Gastrocnemius medialis (tissue), 4 donors: Measurements from ENCODE around the gene RBM48. TPM values are rescaled to one million over a fixed set of nuclear protein-coding genes. Genes with fewer than 3 reads are reported as not detected.
"Not testable (repeated sequence)": the region's sequence is repeated elsewhere in the genome, so short reads cannot be mapped to it uniquely, and the experiment has no call there.

Source experiments
- ATAC-seq, 2 donors: fragments of 150-250 bp; one replicate each; pipeline ENCODE4 v1.9.1; 2016
- DNase-seq, 2 donors: peaks; one replicate each; pipeline ENCODE4 v3.0.0-alpha.2; 2019
- H3K27ac ChIP-seq, 4 donors: fragments of 200-600 bp; sonication (generic); 1 replicate in 1 of 4; 2 replicates in 3 of 4; pipeline ENCODE4 v1.5.1; 2016 to 2018; ENCODE audit warnings: mild to moderate bottlenecking in 2 of 4, moderate library complexity in 1 of 4
- H3K27me3 ChIP-seq, 3 donors: fragments of 200-600 bp; sonication (generic) in 2 of 3; 1 replicate in 1 of 3; 2 replicates in 2 of 3; pipeline versions ENCODE4 v1.5.1 to v1.6.0; 2016 to 2019; ENCODE audit warnings: mild to moderate bottlenecking in 1 of 3, moderate library complexity in 1 of 3
- H3K36me3 ChIP-seq, 2 donors: fragments of 200-600 bp; sonication (generic) in 1 of 2; one replicate each; pipeline ENCODE4 v1.5.1; 2017 to 2018
- H3K4me1 ChIP-seq, 2 donors: fragments of 200-600 bp; sonication (generic) in 1 of 2; one replicate each; pipeline ENCODE4 v1.5.1; 2016 to 2017; ENCODE audit warnings: mild to moderate bottlenecking in 2 of 2
- H3K4me3 ChIP-seq, 4 donors: fragments of 200-600 bp; sonication (generic) in 3 of 4; 1 replicate in 1 of 4; 2 replicates in 3 of 4; pipeline ENCODE4 v1.5.1; 2016 to 2019; ENCODE audit warnings: mild to moderate bottlenecking in 2 of 4
- H3K9me3 ChIP-seq, 3 donors: fragments of 200-600 bp; sonication (generic) in 2 of 3; 1 replicate in 1 of 3; 2 replicates in 2 of 3; pipeline ENCODE4 v1.5.1; 2016 to 2019
- POLR2A ChIP-seq, 2 donors: fragments of 450-650 bp; IDR thresholded peaks; one replicate each; pipeline ENCODE4 v1.6.1; 2017; ENCODE audit warnings: antibody characterized with exemption in 2 of 2, mild to moderate bottlenecking in 2 of 2, moderate library complexity in 2 of 2
- in situ Hi-C, 4 donors: fragments of 200-750 bp; cut with MboI; loops; one replicate each; pipeline versions ENCODE4 v1.15.0 to v1.8.0; 2017; ENCODE audit warnings: low sequenced_read_pairs in 4 of 4
- intact Hi-C: fragments of 100-400 bp; cut with DNase I; formaldehyde crosslinking; loops from one replicate; pipeline ENCODE4 v1.15.1; 2023; ENCODE audit warnings: low total_unique reads
- total RNA-seq, 4 donors: library from RNA; depleted of rRNA; stranded (reverse); fragments of >200 nt; gene quantifications; one replicate each; pipeline versions ENCODE4 v1.1.0 to v1.2.3, GENCODE V29; 2016
- TF ChIP-seq, protein P1 (sequence below), 5 experiments: fragments of 450-650 bp in 3 of 5; fragments of 200-600 bp in 2 of 5; sonication (generic) in 2 of 5; IDR thresholded peaks in 4 of 5; conservative IDR thresholded peaks in 1 of 5; 1 replicate in 4 of 5; 2 replicates in 1 of 5; pipeline ENCODE4 v1.5.1; 2016 to 2019; ENCODE audit warnings: antibody characterized with exemption in 5 of 5, mild to moderate bottlenecking in 3 of 5, moderate library complexity in 3 of 5

RBM48 gene
- 10 to 100 TPM in 1 of 4 donors, 1 to 10 TPM in 3; 8.0 to 11.2 (median 8.8) TPM for total RNA-seq

DNA sequence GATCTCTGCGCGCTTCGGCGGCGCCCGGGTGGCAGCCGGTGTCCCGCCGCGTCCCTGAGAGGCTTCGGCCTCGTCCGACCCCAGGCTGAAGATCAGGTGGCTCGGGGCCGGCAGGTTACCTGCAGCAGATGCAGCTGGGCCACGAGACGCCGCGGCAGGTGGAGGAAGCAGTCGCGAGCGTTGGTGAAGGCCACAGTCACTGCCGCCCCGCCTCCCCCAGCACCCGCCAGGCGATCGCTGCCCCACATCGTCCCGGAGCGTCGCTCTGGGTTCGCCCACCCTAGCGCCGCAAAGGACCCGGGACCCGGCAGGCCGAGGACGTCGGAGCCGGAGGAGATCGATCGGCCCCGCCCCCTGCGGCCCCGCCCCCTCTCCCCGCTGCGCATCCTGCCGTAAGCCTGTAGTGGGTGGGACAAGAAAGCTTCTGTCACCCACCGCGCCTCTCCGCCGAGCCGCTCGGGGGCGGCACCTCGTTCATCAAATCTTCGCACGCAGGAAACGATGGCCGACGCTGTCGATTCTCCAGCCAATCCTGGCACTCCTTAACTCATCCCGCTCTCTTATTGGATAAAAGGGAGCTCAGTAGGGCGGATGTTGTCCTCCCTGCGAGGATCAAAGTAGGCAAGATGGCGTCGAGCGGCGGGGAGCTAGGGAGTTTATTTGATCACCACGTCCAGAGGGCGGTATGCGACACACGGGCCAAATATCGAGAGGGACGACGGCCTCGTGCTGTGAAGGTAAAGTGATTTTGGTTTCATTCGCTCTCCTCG, at the start of gene RBM48, which contains the start of gene PEX1:
Gene RBM48, plus strand, starts transcription at position 608 of the 770 bp plus-strand sequence. Its CDS starts 19 bp downstream, at position 627.
Gene PEX1, minus strand, starts transcription at position 333 of the 770 bp plus-strand sequence. Its CDS starts 85 bp downstream, at position 248.
- in situ Hi-C loops, result loop anchor here in 1 of 4 donors (25.0 kb wide), 1 partner anchor 291 kb away; the partner anchor contains the start of genes ANKIB1 and KRIT1

DNA sequence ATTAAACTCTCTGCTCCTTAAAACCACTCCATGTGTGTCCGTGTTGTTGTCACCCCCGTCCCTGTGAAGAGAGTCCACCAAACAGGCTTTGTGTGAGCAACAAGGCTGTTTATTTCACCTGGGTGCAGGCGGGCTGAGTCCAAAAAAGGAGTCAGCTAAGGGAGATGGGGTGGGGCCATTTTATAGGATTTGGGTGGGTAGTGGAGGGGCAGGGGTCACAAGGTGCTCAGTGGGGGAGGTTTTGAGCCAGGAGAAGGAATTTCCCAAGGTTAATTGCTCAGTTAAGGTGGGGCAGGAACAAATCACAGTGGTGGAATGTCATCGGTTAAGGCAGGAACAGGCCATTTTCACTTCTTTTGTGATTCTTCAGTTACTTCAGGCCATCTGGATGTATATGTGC, 49.4 kb upstream of the RBM48 start:
- H3K4me3 ChIP-seq, ATAC-seq, H3K9me3 ChIP-seq, intact Hi-C loops, H3K27me3 ChIP-seq, H3K4me1 ChIP-seq, H3K27ac ChIP-seq, DNase-seq, in situ Hi-C loops: not testable (repeated sequence)
- peaks cover 0 to 16% of the 10 kb centered on the region in 2 donors for H3K36me3 ChIP-seq

More for the DNA sequence above, at the start of gene RBM48, which contains the start of gene PEX1:
- H3K36me3 ChIP-seq, result peaks cover 0 to 30% of the 10 kb centered on the region in 2 donors
- H3K4me1 ChIP-seq, result peaks cover 18 to 19% of the 10 kb centered on the region in 2 donors
- ATAC-seq (peak; percentile 99), DNase-seq (peak; percentile 94 to 97)
- intact Hi-C loops, result loop anchor here (1.0 to 5.0 kb wide), 5 partner anchors 64 to 394 kb away; partner anchors contain the start of genes ANKIB1, CDK6, CYP51A1 and FAM133B
- H3K9me3 ChIP-seq, result no peaks in the 10 kb centered on the region
- TF ChIP-seq POLR2A (IDR thresholded peaks at IDR 0.05), result peak; percentile 33 to 52
- TF ChIP-seq, protein P1, sequence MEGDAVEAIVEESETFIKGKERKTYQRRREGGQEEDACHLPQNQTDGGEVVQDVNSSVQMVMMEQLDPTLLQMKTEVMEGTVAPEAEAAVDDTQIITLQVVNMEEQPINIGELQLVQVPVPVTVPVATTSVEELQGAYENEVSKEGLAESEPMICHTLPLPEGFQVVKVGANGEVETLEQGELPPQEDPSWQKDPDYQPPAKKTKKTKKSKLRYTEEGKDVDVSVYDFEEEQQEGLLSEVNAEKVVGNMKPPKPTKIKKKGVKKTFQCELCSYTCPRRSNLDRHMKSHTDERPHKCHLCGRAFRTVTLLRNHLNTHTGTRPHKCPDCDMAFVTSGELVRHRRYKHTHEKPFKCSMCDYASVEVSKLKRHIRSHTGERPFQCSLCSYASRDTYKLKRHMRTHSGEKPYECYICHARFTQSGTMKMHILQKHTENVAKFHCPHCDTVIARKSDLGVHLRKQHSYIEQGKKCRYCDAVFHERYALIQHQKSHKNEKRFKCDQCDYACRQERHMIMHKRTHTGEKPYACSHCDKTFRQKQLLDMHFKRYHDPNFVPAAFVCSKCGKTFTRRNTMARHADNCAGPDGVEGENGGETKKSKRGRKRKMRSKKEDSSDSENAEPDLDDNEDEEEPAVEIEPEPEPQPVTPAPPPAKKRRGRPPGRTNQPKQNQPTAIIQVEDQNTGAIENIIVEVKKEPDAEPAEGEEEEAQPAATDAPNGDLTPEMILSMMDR (IDR thresholded peaks at IDR 0.05 in 4 of 5, conservative IDR thresholded peaks at IDR 0.05 in 1 of 5), result peak in 4 of 5 experiments; percentile 28 to 56 (median 39)
- peak within 1 kb of the TSS; percentile 81 to 90 (median 88) for H3K27ac ChIP-seq
- H3K4me3 ChIP-seq, result peak within 1 kb of the TSS; percentile 73 to 96 (median 88)
- H3K27me3 ChIP-seq, result no peaks in the 10 kb centered on the region

DNA sequence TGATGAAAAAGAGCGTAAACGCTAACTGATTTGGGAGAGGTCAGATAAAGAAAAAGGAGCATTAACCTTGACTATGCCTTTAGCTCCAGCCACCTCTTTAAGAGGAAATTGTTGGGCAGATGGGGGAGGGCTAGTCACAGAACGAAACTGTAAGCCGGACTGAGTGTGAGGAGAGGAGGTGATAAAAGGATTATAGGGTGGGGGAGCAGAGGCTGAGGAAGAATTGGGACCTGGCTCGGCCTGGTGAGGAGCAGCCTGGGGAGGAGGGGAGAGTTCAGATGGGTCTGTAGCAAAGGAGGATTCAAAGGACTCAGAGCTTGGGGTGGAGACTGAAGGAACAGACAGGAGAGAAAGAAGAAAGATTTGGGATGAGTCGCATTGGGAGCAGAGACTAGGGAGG, 45.0 kb upstream of the RBM48 start:
- H3K27me3 ChIP-seq, H3K4me3 ChIP-seq, DNase-seq, H3K4me1 ChIP-seq, ATAC-seq, H3K27ac ChIP-seq, intact Hi-C loops, in situ Hi-C loops, H3K9me3 ChIP-seq: not testable (repeated sequence)
- H3K36me3 ChIP-seq, result peaks cover 5 to 30% of the 10 kb centered on the region in 2 donors

DNA sequence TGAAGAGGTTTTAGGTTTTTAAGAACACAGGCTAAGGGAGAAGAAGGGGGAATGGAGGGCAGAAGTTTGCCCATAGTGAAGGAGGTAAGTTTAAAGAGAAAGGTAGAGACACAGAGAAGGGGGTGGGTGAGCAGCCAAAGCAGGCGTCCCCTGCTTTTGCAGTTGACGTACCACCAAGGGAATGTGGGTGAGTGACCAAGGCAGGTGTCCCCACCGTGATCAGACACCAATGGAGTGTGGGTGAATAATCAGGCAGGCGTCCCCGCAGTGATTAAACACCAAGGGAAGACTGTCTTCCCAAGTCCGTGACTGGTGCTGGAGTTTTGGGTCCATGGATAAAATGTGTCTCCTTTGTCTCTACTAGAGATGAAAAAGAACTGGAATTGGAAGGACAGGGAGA, 44.4 kb upstream of the RBM48 start:
- intact Hi-C loops, H3K9me3 ChIP-seq, H3K27me3 ChIP-seq, H3K4me3 ChIP-seq, H3K4me1 ChIP-seq, DNase-seq, ATAC-seq, in situ Hi-C loops: not testable (repeated sequence)
- peak overlapping the region in 1 of 4 donors; percentile 42 for H3K27ac ChIP-seq
- peaks cover 5 to 36% of the 10 kb centered on the region in 2 donors for H3K36me3 ChIP-seq

DNA sequence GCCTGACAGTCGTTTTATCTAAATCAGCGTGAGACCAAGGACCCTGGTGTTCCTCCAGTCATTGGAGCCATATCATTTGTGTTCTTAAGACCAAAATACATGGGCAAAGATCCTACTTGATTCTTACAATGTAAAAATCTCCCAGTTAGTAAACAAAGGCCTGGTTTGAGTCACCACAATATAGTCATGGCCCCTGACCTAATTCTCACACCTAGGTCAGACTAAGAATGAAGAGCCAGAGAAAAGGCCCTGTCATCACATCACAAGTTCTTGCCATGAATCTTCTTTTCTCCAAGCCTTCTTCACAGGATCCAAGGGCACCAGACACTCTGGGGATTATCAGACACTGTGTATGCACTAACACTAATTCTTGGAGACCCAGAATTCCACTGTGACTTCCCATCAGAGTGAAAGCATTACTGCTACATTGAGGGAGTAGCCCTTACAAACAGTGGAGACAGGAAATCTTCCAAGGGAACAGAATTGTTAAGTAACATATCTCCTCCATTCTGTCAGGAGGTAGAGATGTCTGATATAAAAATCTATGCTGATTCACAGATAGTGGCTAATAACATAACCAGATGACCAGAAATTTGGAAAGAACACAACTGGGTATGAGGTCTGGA, 43.2 kb upstream of the RBM48 start:
- in situ Hi-C loops, result no loop called here
- Histone ChIP-seq H3K4me1 (peaks cover 0 to 8% of the 10 kb centered on the region in 2 donors), H3K27me3 (no peaks in the 10 kb centered on the region), H3K27ac (no peak overlapping the region), H3K9me3 (no peaks in the 10 kb centered on the region), H3K36me3 (peaks cover 5 to 41% of the 10 kb centered on the region in 2 donors), H3K4me3 (no peak overlapping the region)
- ATAC-seq (no peak), DNase-seq (no peak)
- TF ChIP-seq, protein P1 (IDR thresholded peaks at IDR 0.05 in 4 of 5, conservative IDR thresholded peaks at IDR 0.05 in 1 of 5), result no peak
- TF ChIP-seq POLR2A (IDR thresholded peaks at IDR 0.05), result no peak
- intact Hi-C loops, result loop anchor here (5.0 kb wide), 1 partner anchor 38 kb away; the partner anchor contains the start of gene GATAD1

DNA sequence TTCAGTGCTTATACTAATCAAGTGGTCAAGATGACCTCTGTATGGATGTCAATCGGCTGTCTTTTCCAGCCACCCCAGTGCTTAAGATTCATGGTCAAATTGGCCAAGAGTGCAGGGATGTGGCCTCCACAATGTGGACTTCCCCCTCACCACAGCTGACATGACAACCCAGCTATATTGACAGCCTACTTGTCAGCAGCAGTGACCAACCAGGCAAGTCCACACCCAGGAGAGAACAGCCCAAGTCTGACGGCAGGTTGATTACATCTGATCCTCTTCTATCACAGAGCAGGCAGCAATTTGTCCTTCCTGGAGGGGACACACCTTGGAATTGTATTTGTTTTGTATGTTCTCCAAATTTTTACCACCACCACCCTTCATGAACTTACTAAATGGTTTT, 42.6 kb upstream of the RBM48 start:
- Histone ChIP-seq H3K36me3 (peaks cover 5 to 45% of the 10 kb centered on the region in 2 donors), H3K4me3 (no peak overlapping the region), H3K4me1 (peaks cover 0 to 8% of the 10 kb centered on the region in 2 donors), H3K27me3 (no peaks in the 10 kb centered on the region), H3K9me3 (no peaks in the 10 kb centered on the region), H3K27ac (no peak overlapping the region)
- in situ Hi-C loops, result no loop called here
- no peak for DNase-seq
- ATAC-seq, result no peak
- intact Hi-C loops, result loop anchor here (5.0 kb wide), 1 partner anchor 39 kb away; the partner anchor contains the start of gene GATAD1
- TF ChIP-seq POLR2A (IDR thresholded peaks at IDR 0.05), result no peak
- TF ChIP-seq, protein P1 (IDR thresholded peaks at IDR 0.05 in 4 of 5, conservative IDR thresholded peaks at IDR 0.05 in 1 of 5), result no peak
